HG02798 (cell line): Measurements from ENCODE around the gene ATG7.
"Not testable (repeated sequence)": the region's sequence is repeated elsewhere in the genome, so short reads cannot be mapped to it uniquely, and the experiment has no call there.

ENCODE experiments used
- ATAC-seq: cut with Tn5 transposase; IDR thresholded peaks from one replicate; pipeline ENCODE4 v1.9.1; 2021; ENCODE audit warnings: mild to moderate bottlenecking; ENCODE audit not compliant: unreplicated experiment, poor library complexity

ATG7 gene

GRCh38 chr3:11250902-11251806, 21.0 kb upstream of the ATG7 start:
- no peak for ATAC-seq

- ATAC-seq: no peak
These were observed 20.4 kb upstream of the ATG7 start for GRCh38 chr3:11251807-11252176.

DNA sequence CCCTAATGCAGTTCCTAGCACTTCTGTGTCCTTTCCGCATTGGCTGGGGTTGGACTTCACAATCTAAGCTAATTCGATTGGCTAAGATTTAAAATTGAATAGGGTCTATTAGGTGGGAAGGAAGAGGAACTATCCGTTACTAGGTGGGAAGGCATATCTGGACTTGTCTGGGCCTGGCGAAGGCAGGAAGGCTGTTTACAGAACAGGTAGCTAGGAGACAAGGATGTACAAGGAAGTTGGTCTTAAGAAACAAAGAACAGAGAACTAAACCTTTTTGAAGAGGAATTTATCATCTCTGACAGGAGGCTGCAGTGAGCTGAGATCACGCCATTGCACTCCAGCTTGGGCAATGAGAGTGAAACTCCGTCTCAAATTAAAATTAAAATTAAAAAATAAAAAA, 17.3 kb upstream of the ATG7 start:
- no peak for ATAC-seq

GRCh38 chr3:11255537-11255936, 16.7 kb upstream of the ATG7 start:
- ATAC-seq: not testable (repeated sequence)

GRCh38 chr3:11258958-11259357, 13.2 kb upstream of the ATG7 start:
- ATAC-seq: no peak

DNA sequence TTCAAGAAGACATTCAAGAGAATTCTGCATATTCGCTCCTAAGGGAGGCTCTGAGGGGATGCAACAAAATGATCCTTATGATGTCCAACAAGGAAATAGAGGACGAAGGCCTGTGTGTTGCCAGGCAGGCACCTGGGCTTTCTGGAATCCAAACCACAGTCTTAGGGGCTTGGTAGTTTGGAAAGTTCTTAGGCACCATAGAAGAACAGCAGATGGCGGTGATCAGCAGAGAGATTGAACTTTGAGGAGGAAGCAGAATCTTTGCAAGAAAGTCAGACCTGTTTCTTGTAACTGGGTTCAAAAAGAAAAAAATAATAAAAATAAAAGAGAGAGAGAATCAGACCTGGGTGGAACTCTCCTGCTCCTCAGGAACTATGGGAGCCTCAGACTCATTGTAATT, 11.7 kb upstream of the ATG7 start:
- no peak for ATAC-seq

GRCh38 chr3:11269007-11269406, 3.2 kb upstream of the ATG7 start:
- ATAC-seq: no peak

- no peak for ATAC-seq
These were observed 843 bp downstream of the ATG7 start for GRCh38 chr3:11272906-11273574.

DNA sequence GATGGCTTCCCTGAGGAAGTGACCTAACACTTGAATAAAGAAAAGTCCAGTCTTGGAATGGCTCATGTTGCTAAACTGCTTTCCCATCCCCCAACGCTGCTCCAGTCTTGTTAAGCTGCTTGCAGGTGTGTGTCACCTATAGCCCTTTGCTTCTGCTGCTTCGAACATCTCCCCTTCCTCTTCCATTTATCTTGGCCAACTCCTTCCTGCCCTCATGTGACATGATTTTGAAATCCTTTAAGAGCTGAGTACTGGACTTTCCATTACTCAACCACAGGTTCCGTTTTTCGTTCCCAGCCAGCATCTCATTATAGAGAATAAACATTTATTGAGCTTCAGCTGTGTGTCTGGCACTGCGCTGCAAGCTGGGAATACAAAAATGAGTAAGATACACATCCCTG, 1.7 kb downstream of the ATG7 start:
- ATAC-seq: no peak

DNA sequence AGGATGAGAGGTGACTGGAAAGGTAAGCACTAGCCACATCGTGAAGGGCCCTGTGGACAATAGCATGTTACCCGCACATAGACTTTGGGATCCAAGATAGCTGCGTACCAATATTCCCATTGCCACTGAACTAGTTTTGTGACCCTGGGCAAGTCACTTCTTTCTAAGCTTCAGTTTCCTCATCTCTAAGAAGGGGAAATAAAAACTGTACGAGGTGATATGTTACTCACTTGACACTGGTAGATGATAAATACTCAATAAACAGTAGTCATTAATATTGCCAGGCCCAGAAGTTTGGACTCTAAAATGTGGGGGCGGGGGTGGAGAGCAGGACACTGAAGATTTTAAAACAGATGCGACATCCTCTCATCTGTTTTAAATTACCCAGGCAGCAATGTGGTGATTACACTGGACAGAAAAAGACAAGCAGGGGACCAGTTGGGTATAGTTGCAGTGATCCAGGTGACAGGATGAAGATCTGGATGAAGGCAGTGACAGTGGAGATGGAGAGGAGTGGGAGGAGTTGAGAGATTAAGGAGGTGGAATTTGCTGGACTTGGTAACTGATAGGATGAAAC, 2.5 kb downstream of the ATG7 start:
- ATAC-seq: no peak

DNA sequence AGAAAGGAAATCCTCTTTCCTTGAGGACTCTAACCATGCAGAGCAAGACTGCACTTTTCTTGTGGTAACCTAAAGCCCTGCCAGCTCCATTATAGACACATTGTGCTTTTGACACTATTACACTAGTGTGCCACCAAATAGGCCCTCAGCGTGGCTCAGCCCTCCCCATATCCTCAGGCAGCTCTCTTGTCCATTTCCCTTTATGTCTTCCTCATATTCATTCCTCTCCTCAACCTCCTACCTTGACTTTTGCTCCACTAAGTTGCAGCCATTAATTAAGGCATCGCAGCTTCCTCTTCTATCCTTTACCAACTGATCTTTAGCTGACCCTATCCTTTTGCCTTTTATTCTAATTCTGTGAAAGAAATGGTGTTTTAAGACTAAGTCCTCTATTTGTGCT, 3.7 kb downstream of the ATG7 start:
- no peak for ATAC-seq

DNA sequence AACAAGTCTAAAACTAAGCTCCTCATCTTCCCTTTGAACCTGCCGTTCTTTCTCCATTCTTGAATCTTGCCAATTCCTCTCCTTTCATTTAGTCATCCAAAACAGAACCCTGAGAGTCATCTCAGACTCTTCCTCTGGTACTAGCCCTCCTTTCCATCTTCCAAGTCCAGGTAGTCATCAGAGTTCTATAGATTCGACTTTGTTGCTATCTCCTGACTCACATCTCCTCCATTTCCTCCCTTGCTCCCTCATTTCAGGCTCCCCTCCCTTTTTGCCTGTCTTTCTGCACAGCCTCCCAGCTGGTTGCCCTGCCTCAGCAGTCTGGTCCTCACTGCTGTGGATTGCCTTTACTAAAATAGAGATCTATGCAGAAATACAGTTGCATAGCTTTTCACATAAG, 4.7 kb downstream of the ATG7 start:
- ATAC-seq: no peak

DNA sequence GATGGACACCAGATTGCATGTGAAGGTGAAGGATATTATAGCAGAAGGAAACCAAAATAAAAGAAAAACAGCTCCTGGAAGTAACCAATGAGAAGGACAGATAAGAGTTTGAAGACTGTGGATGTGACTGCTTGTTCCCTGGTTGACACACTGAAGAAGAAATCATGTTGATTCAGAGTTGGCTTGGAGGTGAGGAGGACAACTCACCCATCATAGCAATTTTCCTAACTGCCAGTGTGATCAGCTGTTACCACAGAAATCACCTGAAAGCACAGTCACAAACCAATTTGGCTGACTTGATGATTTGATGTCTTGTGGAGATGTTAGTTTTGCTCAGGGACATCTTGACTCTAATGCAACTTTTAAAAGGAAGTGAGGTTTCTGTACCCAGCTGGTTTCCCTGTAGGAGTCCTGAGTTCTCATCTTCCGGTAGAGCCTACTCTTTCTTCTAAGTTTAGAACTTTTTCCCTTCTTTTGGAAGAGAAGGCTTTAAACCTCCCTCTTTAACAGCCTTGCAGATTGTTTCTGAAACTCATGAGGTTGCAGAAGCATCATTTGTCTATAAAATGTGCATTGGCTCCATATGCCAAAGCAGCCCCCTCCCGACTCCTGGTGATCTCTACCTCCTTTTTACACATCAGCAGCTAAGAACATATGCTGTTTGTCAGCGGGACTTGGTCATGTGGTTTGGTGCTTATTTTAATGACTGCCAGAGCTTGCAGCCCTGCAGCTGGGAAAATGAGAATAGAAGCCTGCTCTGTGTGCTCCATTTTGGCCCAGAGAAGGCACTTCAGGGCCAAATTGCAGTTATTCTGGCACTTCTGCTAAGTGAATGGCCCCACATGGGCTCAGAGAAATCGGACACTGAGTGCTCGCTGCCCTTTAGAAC, 10.3 kb downstream of the ATG7 start:
- no peak for ATAC-seq

DNA sequence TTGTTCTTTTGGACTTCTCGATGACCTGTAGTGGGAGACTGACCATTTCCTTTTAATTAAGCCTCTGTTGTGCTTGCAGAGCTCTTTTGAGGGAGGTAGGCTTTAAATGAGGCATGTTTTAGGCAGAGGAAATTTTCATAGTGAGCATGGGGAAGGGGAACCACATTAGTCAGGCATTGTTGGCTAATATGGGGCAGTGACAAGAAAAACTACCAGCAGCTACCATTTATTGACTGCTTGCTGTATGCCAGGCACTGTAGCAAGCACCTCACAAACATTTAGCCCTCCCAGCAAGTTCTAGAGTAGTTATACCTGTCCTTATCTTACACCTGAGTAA, 10.9 kb downstream of the ATG7 start:
- ATAC-seq: no peak

DNA sequence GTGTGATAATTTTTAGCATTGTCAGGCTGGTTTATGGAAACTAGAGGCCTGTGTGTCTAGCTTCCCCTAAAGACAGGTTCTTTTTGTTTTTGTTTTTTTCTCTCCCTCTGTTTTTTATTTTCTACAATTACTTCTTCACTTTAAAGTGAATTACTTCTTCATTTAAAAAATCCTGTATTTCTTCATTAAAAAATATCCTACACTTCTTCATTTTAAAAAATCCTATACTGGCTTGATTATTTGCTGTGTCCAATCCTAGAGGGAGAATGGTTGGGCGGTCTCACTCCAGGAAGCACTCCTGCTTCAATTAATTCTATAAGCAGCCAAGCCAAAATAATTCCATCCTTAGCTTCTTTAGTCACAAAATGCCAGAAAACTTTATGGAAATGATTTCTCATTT, 11.8 kb downstream of the ATG7 start:
- no peak for ATAC-seq

- ATAC-seq: no peak
These were observed 13.3 kb downstream of the ATG7 start for GRCh38 chr3:11285471-11285870.

- ATAC-seq: no peak
These were observed 15.2 kb downstream of the ATG7 start for GRCh38 chr3:11287404-11287803.

GRCh38 chr3:11288021-11288491, 15.9 kb downstream of the ATG7 start:
- no peak for ATAC-seq

GRCh38 chr3:11288786-11289637, 16.8 kb downstream of the ATG7 start:
- peak; percentile 71 for ATAC-seq

- no peak for ATAC-seq
These were observed 17.7 kb downstream of the ATG7 start for GRCh38 chr3:11289864-11290263.
